NCI-H526 treated with DMSO at 0.1 percent for 48 hours (cell line): ENCODE measurements around the gene TFDP3.

ENCODE experiments used
- DNase-seq: peaks from one replicate; lab custom pipeline; 2025; lab: John Stamatoyannopoulos, UW

Gene TFDP3, protein sequence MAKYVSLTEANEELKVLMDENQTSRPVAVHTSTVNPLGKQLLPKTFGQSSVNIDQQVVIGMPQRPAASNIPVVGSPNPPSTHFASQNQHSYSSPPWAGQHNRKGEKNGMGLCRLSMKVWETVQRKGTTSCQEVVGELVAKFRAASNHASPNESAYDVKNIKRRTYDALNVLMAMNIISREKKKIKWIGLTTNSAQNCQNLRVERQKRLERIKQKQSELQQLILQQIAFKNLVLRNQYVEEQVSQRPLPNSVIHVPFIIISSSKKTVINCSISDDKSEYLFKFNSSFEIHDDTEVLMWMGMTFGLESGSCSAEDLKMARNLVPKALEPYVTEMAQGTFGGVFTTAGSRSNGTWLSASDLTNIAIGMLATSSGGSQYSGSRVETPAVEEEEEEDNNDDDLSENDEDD

DNA sequence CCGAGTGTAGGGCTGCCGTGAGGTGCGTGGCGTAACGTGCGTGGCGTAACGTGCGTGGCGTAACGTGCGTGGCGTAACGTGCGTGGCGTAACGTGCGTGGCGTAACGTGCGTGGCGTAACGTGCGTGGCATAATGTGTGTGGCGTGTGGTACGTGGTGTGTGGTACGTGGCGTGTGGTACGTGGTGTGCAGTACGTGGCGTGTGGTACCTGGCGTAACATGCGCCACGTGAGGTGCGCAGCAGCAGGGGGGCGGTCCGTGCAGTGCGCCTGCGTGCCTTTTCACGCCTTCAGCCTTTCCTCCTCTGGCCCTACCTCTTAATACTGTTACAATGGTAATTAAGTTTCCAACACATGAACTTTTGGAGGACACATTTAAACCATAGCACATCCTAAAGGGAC lies at the start of gene TFDP3:
TSS of gene TFDP3 (minus strand) at position 26 of the 400 bp plus-strand sequence. CDS start 95 bp downstream, outside the sequence.
- DNase-seq = no peak

DNA sequence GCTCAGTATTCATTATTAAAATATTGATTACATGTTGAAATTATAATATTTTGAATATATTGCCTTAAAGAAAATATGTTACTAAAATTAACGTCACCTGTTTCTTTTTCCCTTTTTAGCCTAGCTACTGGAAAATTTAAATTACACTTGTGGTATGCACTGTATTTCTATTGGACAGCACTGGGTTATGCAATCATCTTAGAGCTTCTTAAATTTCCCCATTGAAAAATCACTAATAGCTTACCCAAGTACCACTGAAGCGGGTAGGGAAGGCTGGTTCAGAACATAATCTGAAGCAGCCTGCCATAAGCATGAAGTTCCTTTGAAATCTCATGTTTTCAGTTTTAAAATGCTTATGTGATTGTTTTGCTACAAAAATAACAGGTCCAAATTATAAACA lies 49.5 kb upstream of the TFDP3 start:
- no peak for DNase-seq

DNA sequence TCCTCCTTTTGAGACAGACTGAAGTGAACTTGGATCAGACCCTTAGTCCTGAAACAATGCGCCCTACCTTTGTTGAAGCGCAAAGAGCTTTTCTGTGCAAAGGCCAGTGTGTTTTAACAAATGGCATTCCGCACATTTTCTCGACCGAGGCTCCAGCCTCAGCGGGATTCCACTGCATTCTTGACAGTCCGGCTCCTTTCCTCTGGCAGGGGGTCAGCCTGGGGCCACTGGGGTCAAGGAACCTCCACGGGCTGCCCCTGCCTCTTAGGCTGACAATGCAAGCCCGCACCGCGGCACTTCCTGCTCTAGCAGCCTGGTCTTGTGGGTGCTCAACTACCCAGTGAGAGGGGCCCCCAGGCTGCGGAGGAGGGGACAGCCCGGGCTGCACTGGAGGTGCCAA lies 47.2 kb upstream of the TFDP3 start:
- DNase-seq = no peak

DNA sequence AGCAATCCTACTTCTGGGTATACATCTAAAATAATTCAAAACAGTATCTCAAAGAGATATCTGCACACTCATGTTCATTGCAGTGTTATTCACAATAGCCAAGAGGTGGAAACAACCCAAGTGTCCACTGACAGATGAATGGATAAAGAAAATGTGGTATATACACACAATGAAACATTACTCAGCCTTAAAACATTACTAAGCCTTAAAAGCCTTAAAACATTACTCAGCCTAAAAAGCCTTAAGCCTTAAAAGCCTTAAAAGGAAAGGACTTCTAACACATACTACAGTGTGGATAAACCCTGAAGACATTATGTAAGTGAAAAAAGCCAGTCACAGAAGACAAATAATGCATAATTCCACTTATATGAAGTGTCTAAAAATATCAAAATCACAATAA lies 40.3 kb upstream of the TFDP3 start:
- DNase-seq = no peak

DNA sequence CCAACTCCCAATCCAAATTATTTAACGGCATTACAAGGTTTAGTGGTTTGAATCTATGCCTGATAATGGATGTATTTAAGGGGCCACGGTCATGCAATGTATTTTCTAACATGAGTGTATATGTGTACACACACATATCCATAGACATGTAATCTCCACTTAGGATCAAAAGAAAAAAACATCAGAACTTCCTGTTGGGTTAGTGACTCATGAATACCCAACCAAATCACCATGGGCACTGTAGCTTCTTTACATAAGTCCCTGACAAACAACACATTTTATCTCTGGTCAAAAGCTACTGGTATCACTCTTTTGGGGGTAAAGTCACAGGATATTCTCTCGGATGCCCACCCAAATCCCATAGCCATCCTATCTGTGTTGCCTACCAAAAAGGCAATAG lies 36.5 kb upstream of the TFDP3 start:
- peak; percentile 4 for DNase-seq

DNA sequence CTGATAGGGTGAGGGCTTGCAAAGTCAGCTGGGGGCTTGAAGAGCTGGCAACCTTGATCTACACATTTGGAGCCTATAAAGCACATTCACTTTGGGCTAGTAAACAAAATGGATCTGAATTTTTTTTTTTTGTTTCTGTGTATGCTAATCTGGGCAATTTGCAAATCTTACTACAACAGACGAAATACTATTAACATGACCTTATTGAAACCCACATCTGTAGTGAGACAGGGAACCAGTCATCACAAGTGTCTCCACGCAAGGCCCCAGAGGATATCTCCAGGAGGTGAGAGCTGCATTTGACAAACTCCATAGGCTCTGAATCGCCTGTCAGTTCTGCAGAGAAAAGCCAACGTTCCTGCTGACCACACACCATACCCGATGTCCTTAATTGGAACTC lies 33.0 kb upstream of the TFDP3 start:
- no peak for DNase-seq

DNA sequence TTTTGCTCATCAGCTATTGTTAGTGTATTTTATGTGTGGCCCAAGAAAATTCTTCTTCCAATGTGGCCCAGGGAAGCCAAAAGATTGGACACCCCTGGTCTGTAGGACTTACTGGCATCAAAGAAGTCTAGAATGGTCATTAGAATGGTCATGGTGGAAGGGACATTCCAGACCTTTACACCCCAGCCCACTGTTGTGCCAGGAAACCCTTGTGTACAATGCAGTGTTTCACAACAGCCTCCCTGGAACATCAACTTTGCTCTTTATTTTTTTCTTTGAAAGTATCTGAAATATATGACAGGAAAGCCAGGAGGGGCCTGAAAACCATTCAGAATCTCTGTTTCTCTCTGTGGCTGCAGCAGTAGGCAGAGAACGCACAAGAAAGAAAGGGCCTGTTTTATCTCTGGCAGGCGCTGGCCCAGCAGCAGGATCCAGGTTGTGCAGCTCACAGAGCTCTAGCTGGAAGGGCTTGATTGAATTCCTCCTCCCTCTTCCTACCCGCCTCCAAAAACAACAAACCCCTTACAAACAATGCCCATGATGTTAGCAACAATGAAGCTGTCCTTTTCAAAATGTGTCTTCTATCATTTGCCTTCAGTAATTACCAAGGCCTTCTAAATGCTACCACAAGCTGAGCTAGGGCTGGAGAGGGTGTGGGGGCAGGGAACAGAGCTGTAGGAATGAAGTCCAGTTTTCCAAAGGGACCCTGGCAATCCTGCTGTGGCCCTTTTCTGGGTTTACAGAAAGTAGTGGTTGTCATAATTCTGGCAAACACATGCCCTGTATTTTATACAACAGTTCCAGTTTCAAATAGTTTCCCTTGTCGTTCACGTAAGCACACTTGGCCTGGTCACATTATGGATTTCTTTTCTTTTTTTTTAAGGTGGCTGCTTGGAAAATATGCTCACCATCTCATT lies 32.3 kb upstream of the TFDP3 start:
- no peak for DNase-seq

DNA sequence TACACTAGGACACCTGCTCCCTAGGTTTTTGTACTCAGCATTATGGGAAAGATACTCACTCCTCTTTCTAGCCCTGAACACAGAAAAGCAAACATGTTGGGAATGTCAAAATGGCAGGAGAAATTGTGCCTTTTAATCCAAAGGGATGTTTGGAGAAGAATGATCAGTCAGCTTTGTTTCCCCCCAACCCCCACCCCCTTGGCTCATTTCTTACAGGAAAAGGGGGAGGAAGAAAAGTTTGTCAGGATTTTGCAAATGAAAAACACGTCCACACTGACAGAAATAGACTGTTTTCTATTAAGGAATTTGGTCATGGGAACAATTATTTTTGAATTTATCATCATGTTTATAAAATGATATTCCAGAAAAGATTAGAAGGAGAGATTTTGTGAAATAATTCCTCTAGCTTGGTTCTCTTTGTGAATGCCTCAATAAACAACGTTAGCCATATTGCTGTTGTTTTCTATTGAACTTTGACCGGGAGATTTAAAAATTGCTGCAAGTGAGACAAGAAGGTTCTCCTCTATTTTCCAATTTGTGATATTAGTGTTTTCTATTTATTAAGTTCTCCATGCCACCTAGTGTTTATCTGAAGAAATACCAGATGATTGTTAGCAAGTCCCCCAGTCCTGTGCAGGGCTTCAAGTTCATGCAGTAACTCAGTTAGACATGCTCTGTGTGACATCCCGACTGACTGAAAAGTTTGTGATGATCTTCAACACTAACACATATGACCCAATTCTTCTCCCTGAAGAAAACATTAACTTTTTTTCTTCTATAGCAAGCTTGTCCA lies 31.3 kb upstream of the TFDP3 start:
- DNase-seq = peak; percentile 42

DNA sequence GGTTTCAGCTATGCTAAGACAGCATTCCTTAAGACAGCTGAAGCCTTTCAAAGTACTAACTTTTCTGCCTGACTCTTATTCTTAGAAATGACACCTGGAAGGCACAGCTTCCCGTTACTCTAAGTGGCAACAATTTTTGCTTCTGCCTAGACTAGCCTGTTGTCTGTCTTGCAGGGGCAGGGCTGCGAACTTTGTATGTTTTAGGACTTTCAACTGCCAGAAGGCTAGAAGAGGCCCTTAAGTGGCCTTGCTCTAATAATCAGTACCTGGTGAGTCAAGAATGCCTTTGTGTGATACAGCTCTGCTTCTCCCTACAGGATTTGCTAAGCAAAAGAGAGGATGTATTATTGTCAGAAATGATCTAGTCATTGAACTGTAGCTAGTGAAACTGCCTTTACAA lies 30.0 kb upstream of the TFDP3 start:
- no peak for DNase-seq

DNA sequence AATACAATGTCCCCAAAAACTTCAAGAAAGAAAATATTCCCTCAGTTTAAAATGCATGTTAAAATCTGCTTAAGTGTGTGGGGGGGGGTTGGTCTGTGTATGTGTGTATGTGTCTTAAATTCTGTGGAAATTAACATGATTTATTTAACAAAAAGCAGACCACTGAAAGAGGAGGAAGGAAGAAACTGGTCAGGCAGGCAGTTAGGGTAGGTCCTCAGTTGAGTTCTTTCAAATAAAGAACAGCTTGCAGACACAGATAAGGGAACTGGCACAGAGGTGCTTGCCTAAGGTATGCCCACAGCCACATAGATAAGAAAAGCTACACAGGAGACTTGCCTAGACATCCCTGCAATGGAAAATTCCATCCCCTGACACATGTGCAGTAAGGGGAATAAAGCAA lies 28.8 kb upstream of the TFDP3 start:
- no peak for DNase-seq

DNA sequence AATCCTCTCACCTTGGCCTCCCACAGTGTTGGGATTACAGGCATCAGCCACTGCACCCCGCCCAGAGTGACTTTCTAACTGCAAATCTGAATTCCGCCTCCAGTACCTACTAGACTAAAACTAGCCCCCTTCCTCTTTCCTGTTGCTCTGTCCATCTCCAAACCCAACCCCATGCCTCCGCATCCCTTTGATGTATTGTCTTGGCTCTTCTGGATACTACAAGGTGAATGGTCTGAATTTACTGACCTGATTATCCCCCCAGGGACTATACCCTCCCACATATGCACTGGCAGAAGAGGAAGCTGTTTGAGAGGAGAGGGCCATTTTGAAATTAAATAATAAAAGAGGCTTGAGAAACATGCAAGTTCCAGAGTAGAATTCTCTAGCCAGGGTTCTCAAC lies 17.7 kb upstream of the TFDP3 start:
- no peak for DNase-seq

DNA sequence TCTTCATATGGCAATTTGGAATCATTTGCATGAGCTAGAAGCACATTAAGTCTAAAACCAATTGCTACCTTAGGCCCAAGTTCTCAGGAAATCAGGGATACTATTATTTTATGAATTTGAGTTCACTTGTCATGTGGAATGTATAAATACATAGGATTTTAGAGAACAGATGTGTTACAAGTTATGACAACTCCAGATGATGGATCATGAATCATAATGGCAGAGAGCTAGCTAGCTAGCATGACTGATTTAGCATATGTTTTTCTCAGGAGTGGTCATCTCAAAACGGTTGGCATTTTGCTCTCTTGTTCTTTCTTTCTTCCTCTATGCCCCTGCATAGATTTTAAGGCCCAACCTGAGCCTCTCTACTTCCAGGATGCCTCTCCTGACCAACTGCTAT lies 14.2 kb upstream of the TFDP3 start:
- no peak for DNase-seq

DNA sequence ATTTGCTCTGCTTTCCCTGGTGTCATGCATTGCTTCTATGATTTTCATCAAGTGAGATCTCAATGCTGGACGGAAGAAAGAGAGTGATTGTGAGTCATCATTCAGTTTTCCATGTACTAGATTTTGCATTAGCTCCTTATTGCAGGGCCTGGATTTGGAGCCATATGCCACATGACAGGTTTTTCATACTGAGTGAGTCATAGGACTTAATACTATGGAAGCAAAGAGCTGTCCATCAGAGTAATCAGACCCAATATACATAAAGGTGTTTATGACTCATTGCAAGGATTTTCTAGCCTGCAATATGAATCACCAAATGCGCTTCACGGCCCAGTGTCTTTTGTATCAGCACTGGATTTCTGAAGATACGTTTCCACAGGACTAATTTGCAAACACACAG lies 11.2 kb upstream of the TFDP3 start:
- DNase-seq = no peak

DNA sequence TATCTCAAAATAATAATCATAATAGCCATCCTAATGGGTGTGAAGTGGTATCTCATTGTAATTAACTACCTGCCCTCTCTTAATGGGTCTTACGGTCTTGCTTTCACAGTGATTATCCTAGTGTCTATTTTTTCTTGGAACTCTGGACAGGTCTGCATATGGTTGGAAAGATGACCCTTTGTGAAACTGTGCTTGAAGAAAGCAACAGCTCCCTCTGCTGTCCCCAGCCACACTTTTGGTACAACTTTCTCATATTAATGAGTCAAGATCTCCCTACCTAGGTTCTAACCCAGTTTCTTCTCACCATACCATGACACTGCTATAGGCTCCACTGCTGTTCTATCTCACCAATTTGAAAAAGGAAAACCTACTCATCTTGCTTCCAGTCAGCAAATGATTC lies 2.4 kb downstream of the TFDP3 start:
- no peak for DNase-seq

DNA sequence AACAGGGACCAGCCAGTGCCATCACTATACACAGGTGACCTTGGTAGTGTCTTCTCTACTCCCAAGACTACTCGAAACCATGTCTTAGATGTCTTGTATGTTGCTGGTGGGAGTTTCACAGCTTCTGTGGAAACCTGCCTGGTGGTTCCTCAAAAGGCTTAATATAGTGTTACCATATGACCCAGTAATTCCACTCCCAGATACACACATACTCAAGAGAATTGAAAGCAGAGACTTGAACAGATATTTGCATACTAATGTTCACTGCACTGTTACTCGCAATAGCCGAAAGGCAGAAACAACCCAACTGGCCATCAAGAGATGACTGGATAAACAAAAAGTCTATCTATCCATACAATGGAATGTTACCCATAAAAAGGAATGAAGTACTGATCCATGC lies 3.1 kb downstream of the TFDP3 start:
- peak; percentile 6 for DNase-seq

DNA sequence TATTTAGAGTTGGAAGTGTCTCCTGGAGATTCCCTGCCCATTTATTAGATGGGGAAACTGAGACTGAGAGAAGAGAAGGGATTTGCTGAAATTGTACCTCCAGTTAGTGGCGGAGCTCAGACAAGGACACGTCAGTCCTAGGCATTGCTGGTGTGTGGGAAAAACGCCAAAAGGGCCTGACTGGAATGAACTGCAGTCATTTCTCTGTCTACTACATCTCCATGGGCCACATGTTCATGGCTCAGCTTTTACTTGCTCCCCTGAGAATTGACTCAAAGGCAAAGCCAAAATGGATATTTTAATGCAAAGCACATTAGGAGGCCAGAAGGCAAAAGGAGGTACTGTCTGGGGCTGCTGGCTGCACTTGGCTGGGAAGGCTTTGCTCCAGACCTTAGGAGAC lies 3.9 kb downstream of the TFDP3 start:
- no peak for DNase-seq

DNA sequence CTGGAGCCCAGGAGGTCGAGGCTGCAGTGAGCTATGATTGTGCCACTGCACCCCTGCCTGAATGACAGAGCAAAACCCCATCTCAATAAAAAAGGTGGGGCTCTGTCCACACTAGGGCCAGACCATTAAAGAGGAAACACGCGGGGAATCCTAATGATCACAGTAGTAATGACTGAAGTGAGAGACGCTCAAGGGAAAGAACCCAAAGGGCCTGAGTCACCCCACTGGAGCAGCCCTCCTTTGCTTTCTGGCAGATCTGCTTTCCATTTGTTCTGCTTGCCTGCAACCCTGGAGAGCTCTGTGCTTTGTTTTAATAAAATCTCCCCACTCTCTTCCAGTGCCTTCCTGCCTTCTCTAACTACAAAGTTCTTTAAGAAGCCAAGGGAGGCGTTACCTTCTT lies 5.0 kb downstream of the TFDP3 start:
- DNase-seq = no peak

DNA sequence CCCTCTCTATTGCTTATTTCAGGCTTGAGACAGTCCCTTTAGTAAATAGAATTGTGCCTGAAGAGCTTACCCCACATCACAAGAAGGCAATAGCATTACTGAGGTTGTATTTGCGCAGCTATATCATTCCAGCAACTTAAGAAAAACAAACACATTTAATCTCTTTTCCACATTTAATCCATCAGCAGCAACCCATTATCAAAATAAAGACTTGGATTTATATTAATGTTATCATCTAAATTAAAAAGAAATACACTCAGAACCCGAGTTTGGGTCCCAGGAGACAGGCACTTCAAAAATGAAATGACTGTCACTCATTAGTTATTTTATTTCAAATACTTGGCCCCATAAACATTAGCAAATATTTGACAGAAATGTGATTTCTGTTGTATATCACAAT lies 10.4 kb downstream of the TFDP3 start:
- DNase-seq = no peak

DNA sequence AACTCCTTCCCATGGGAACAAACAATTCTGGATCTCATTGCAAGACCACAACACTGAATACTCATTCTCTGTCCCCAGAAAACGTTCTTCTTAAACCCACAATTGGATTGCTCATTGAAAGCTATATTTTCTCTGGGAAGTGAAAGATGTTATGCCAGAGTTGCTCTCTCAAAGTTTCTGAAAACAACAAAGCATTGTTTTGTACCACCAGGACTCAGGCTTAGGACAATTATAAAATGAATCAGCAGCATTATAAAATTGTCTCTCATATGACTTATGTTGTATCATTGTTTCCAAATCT lies 26.5 kb downstream of the TFDP3 start:
- DNase-seq = no peak

DNA sequence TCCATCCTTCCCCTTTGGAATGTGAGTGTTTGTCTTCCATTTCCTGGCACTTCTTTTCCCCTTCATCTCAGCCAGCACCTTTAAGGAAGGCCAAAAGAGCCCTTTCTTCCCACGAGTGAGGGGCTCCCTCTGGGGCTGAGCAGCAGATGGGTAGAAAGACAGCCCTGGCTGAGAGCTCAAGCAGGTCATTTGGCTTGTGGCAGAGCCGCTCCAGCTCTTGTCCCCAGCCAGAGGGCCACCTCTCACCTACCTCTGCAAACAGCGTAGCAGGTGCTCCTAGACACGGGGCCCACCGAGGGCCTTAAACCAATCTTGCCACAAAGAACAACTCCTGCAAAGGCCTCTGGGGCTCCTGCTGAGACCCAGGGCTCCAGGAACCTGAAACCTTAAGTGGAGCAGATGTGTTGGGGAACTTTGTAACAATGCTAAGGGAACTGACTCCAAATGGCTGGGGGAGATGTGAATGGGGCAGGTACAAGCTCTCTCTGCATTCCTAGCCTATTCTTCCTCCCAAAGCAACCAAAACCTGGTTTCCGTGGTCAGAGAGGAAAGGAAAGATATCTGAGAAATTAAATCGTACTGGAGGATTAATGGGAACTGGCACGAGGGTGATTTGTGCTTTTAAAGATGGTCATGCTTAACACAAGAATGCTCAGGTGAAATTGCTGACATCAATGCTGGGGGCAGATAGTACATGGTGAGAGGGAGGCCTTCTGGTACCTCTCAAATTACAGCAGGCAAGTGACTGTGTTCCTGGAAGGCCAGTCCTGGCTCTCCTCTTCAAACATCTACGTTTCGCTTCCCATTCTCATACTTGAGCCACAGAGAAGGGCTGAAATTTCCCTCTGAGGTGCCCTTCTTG lies 27.0 kb downstream of the TFDP3 start:
- no peak for DNase-seq

DNA sequence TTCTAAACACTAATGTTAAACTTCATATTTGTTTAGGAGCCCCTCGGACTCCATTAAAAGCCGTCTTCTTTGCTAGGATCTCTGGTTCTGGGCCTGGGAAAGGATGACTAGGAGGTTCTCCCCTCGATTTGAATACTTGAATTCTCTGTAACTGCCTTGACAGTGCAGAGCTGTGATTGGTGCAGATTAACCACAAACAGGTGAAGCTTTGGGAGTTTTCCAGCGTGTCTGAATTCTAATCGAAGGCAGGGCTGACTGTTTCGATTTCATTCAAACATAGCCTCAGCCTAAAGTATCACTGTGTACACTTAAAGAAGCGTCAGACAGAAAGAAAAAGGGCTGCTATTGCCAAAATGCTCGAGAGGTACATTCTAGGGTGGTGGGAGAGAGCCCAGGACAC lies 29.0 kb downstream of the TFDP3 start:
- no peak for DNase-seq

DNA sequence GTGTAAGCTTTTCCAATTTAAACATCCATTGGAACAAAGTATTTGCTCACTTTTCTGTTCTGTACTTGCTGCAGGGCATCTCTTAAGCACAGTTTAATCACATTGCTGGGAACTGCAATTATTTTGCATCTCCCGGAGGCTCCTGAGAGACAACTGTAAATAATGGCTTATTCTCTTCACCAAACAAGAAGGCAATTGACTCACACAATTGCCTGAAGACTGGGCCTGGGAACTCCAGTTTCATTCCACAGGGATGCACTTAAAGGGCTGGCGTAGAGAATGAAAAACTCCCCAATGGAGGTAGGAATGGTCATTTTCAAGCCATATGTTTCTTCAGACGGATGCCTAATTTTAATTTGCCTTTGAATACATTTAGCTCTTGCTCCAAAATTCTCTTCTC lies 29.5 kb downstream of the TFDP3 start:
- DNase-seq = no peak
